SU-DHL-6 (cell line): Measurements from ENCODE around the gene SBK3.
A peak's percentile ranks its signal among the peaks of the same experiment; 100 is the strongest.

Experiments used
- H2AFZ ChIP-seq: fragments of 200-600 bp; sonication (generic); 2 replicates; pipeline ENCODE4 v1.6.1; 2014; ENCODE audit warnings: low read depth, mild to moderate bottlenecking, moderate library complexity, mixed read lengths, antibody characterized with exemption, low read length; ENCODE audit not compliant: severe bottlenecking
- H3F3A ChIP-seq: fragments of 200-600 bp; shearing (Covaris generic); 2 replicates; pipeline ENCODE4 v1.6.0; 2016; ENCODE audit warnings: antibody characterized with exemption, mild to moderate bottlenecking; ENCODE audit not compliant: insufficient read depth
- H3K27ac ChIP-seq: fragments of 200-600 bp; sonication (generic); 2 replicates; pipeline ENCODE4 v1.5.1; 2016; ENCODE audit warnings: low read depth, mild to moderate bottlenecking, low read length, moderate library complexity, mixed read lengths
- H3K27me3 ChIP-seq: fragments of 200-600 bp; sonication (generic), shearing (Covaris generic); 2 replicates; pipeline ENCODE4 v1.6.0; 2014; ENCODE audit warnings: mild to moderate bottlenecking, low read length
- H3K36me3 ChIP-seq: fragments of 200-600 bp; sonication (generic); 2 replicates; pipeline ENCODE4 v1.6.1; 2014; ENCODE audit warnings: mild to moderate bottlenecking, low read length, mixed read lengths
- H3K4me2 ChIP-seq: fragments of 300-600, 200-600 bp; shearing (Covaris generic), sonication (generic); 2 replicates; pipeline ENCODE4 v1.6.0; 2014; ENCODE audit warnings: low read length, low read depth, mild to moderate bottlenecking; ENCODE audit not compliant: poor library complexity, severe bottlenecking
- H3K4me3 ChIP-seq: fragments of 200-600 bp; sonication (generic); 2 replicates; pipeline ENCODE4 v1.5.1; 2014; ENCODE audit warnings: antibody characterized with exemption, low read length, mild to moderate bottlenecking, mixed read lengths; ENCODE audit not compliant: insufficient read depth, poor library complexity, severe bottlenecking
- H3K79me2 ChIP-seq: fragments of 200-600 bp; sonication (generic); 2 replicates; pipeline ENCODE4 v1.6.1; 2014; ENCODE audit warnings: mild to moderate bottlenecking, low read length, moderate library complexity; ENCODE audit not compliant: insufficient read depth
- H3K9ac ChIP-seq: fragments of 200-600 bp; sonication (generic); 2 replicates; pipeline ENCODE4 v1.7.0; 2014; ENCODE audit warnings: mild to moderate bottlenecking, low read length
- H3K9me2 ChIP-seq: fragments of 200-600 bp; sonication (generic); replicated peaks from 2 replicates; pipeline ENCODE4 v1.6.1; 2014; ENCODE audit warnings: low read length; ENCODE audit not compliant: insufficient read depth
- H3K9me3 ChIP-seq: fragments of 200-600 bp; sonication (generic); 2 replicates; pipeline ENCODE4 v1.6.1; 2014; ENCODE audit warnings: low read length, mixed read lengths; ENCODE audit not compliant: insufficient read depth
- H4K20me1 ChIP-seq: fragments of 200-600 bp; sonication (generic); 2 replicates; pipeline ENCODE4 v1.6.1; 2014; ENCODE audit warnings: low read depth, mild to moderate bottlenecking, antibody characterized with exemption, low read length, moderate library complexity, mixed read lengths
- EZH2phosphoT487 ChIP-seq: fragments of 200-600 bp; sonication (generic), shearing (Covaris generic); conservative IDR thresholded peaks from 2 replicates; pipeline ENCODE4 v1.6.1; 2018; ENCODE audit warnings: mild to moderate bottlenecking, antibody characterized with exemption, low read length, moderate library complexity, mixed read lengths
- TF ChIP-seq, protein P1 (sequence below): fragments of 200-600 bp; sonication (generic); IDR thresholded peaks from one replicate; pipeline ENCODE4 v1.5.1; 2017; ENCODE audit warnings: antibody characterized with exemption, mild to moderate bottlenecking, low read length, moderate library complexity; ENCODE audit not compliant: insufficient read depth, poor library complexity, severe bottlenecking

The SBK3 gene

DNA sequence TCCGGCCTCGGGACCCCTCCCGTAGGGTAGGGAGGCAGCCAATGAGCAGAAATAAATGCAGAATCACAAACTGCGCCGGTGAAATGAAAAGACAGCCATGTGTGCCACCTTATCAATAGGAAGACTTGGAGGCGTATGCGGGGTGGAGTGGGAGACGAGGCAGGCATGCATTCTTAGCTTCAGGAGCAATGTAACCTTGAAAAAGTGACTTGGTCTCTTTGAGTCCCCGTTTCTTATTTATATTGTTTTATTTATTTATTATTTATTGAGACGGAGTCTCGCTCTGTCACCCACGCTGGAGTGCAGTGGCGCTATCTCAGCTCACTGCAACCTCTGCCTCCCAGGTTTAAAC lies 41.1 kb downstream of the SBK3 start:
- H3K27me3 ChIP-seq = no peaks in the 10 kb centered on the region
- H3K4me3 ChIP-seq = no peak overlapping the region
- TF ChIP-seq, protein P1, sequence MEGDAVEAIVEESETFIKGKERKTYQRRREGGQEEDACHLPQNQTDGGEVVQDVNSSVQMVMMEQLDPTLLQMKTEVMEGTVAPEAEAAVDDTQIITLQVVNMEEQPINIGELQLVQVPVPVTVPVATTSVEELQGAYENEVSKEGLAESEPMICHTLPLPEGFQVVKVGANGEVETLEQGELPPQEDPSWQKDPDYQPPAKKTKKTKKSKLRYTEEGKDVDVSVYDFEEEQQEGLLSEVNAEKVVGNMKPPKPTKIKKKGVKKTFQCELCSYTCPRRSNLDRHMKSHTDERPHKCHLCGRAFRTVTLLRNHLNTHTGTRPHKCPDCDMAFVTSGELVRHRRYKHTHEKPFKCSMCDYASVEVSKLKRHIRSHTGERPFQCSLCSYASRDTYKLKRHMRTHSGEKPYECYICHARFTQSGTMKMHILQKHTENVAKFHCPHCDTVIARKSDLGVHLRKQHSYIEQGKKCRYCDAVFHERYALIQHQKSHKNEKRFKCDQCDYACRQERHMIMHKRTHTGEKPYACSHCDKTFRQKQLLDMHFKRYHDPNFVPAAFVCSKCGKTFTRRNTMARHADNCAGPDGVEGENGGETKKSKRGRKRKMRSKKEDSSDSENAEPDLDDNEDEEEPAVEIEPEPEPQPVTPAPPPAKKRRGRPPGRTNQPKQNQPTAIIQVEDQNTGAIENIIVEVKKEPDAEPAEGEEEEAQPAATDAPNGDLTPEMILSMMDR = no peak
- TF ChIP-seq EZH2phosphoT487 = no peak
- H3K9ac ChIP-seq = peak overlapping the region; percentile 53; the same call in 1 of the 2 replicates
- no peaks in the 10 kb centered on the region for H3K79me2 ChIP-seq
- H3K4me2 ChIP-seq = peak overlapping the region; percentile 66
- H3K36me3 ChIP-seq = no peaks in the 10 kb centered on the region
- peak overlapping the region; percentile 98 for H2AFZ ChIP-seq
- H3F3A ChIP-seq = no peaks in the 10 kb centered on the region
- no peak overlapping the region for H3K27ac ChIP-seq
- no peaks in the 10 kb centered on the region for H3K9me3 ChIP-seq
- no peaks in the 10 kb centered on the region for H3K9me2 ChIP-seq
- no peaks in the 10 kb centered on the region for H4K20me1 ChIP-seq

DNA sequence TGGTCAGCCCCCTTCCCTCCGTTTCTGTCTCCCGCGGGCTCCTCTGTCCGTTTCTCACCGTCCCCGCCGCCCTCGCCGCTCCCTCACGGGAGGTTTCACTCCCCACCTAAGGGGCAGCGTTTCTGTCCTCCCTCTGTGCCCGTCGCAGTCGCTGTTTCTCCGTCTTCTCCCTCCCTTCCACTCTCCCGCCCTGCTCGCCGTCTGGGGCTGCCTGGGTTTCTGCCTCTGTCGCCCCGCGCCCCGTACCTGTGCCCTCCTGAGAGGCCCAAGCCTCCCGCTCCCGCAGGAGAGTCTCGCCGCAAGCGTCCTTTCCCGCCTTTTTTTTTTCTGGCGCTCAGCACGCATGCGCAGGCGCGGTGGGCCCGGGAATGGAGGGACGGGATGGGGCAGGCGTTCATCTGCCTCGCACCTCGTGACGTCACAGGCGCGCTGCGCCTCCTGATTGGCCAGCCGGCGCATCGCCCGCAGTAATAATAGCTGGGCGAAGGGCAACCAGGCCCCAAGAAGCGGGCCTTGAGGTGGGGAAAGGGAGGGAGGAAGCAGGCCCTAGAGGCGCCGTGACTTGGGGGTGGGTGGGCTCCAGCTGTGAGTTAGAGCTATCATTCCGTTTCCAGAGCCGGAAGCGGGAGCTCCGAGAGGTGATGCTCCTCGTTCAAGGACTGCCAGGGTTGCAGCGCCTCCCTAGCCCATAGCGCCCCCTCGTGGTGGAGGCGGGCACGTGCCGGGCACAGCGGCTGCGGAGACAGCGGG lies 41.7 kb downstream of the SBK3 start:
- no peaks in the 10 kb centered on the region for H3K79me2 ChIP-seq
- peak overlapping the region; percentile 98 for H2AFZ ChIP-seq
- no peaks in the 10 kb centered on the region for H3K36me3 ChIP-seq
- no peaks in the 10 kb centered on the region for H3K9me3 ChIP-seq
- no peaks in the 10 kb centered on the region for H3F3A ChIP-seq
- peak overlapping the region; percentile 53 for H3K9ac ChIP-seq
- H3K4me3 ChIP-seq = peak overlapping the region; percentile 54
- H3K9me2 ChIP-seq = no peaks in the 10 kb centered on the region
- H3K4me2 ChIP-seq = peak overlapping the region; percentile 66
- no peak for TF ChIP-seq EZH2phosphoT487
- TF ChIP-seq, protein P1 = peak; percentile 94
- H4K20me1 ChIP-seq = no peaks in the 10 kb centered on the region
- no peak overlapping the region for H3K27ac ChIP-seq
- no peaks in the 10 kb centered on the region for H3K27me3 ChIP-seq

GRCh38 chr19:55503157-55503501 lies 42.2 kb downstream of the SBK3 start:
- no peaks in the 10 kb centered on the region for H4K20me1 ChIP-seq
- H3K27me3 ChIP-seq = no peaks in the 10 kb centered on the region
- H3F3A ChIP-seq = no peaks in the 10 kb centered on the region
- TF ChIP-seq, protein P1 = no peak
- TF ChIP-seq EZH2phosphoT487 = no peak
- peak overlapping the region; percentile 98 for H2AFZ ChIP-seq
- no peaks in the 10 kb centered on the region for H3K36me3 ChIP-seq
- no peak overlapping the region for H3K27ac ChIP-seq
- no peaks in the 10 kb centered on the region for H3K9me3 ChIP-seq
- no peaks in the 10 kb centered on the region for H3K79me2 ChIP-seq
- no peak overlapping the region for H3K4me2 ChIP-seq
- no peak overlapping the region for H3K4me3 ChIP-seq
- H3K9me2 ChIP-seq = no peaks in the 10 kb centered on the region
- no peak overlapping the region for H3K9ac ChIP-seq
